PC-9 (cell line): ENCODE results near the gene SLC10A6.

ENCODE experiments used
- EZH2 ChIP-seq: fragments of 200-600 bp; sonication (generic); IDR thresholded peaks from 2 replicates; pipeline ENCODE4 v1.8.0; 2017; ENCODE audit warnings: antibody characterized with exemption, low read depth
- TF ChIP-seq, protein P1 (sequence below): fragments of 200-600 bp; sonication (generic); conservative IDR thresholded peaks from 2 replicates; pipeline ENCODE4 v1.6.1; 2017; ENCODE audit warnings: mixed run types, antibody characterized with exemption, mild to moderate bottlenecking, moderate library complexity

DNA sequence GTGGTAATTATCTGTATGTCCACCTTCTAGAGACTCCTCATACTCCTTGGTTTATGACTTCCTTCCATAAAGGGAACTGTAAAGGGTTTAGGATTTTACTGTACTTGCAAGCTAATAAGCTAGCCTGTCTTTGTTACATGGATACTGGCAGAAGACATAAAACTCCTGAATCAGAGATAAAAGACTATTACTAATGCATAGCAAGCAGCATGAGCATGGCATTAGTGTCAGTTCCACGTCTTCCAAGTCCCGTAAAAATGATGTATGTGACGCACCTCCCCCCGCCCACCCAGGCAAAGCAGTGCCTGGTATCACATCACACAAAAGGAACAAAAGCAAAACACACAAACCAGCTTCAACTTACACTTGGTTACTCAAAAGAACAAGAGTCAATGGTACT lies 71.0 kb downstream of the SLC10A6 start:
- TF ChIP-seq, protein P1, sequence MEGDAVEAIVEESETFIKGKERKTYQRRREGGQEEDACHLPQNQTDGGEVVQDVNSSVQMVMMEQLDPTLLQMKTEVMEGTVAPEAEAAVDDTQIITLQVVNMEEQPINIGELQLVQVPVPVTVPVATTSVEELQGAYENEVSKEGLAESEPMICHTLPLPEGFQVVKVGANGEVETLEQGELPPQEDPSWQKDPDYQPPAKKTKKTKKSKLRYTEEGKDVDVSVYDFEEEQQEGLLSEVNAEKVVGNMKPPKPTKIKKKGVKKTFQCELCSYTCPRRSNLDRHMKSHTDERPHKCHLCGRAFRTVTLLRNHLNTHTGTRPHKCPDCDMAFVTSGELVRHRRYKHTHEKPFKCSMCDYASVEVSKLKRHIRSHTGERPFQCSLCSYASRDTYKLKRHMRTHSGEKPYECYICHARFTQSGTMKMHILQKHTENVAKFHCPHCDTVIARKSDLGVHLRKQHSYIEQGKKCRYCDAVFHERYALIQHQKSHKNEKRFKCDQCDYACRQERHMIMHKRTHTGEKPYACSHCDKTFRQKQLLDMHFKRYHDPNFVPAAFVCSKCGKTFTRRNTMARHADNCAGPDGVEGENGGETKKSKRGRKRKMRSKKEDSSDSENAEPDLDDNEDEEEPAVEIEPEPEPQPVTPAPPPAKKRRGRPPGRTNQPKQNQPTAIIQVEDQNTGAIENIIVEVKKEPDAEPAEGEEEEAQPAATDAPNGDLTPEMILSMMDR, result no peak
- no peak for TF ChIP-seq EZH2
